ENCODE measurements around the gene PPP1R13B. TPM values are rescaled to one million over a fixed set of nuclear protein-coding genes. Genes with fewer than 3 reads are reported as not detected.

PPP1R13B gene
- total RNA-seq, 1 experiment from 2014 or later, result 10.3 TPM

- Mint-ChIP-seq H3K36me3 (no peaks in the 10 kb centered on the region), H3K27me3 (ENCODE audit: low read depth) (no peaks in the 10 kb centered on the region; the same call in 1 of the 2 replicates), H3K27ac (no peak overlapping the region; the same call in 1 of the 2 replicates), H3K4me3 (no peak overlapping the region), H3K4me1 (peaks cover 7% of the 10 kb centered on the region), H3K9me3 (no peaks in the 10 kb centered on the region)
- ChIA-PET POLR2A (interaction anchor here (0.6 kb wide), 1 partner anchor 199 kb away, joined by 4 read pairs; no protein-coding TSS in a partner anchor), CTCF (interaction anchor here (0.6 to 1.8 kb wide), 2 partner anchors 64 to 180 kb away, joined by 3 to 5 read pairs; no protein-coding TSS in a partner anchor)
- TF ChIP-seq SP1 (CRISPR knock-in tag; conservative IDR thresholded peaks at IDR 0.05), result no peak
- no peak for TF ChIP-seq TCF7 (CRISPR knock-in tag; IDR thresholded peaks at IDR 0.05; ENCODE audit: low read depth)
- no peak for TF ChIP-seq RORB (CRISPR knock-in tag; IDR thresholded peaks at IDR 0.05)
- TF ChIP-seq NFATC4 (CRISPR knock-in tag; IDR thresholded peaks at IDR 0.05), result no peak
- no peak for TF ChIP-seq GABPB1 (CRISPR knock-in tag; IDR thresholded peaks at IDR 0.05)
- no peak for TF ChIP-seq CDX4 (CRISPR knock-in tag; IDR thresholded peaks at IDR 0.05; ENCODE audit: borderline replicate concordance)
- TF ChIP-seq, protein P1, sequence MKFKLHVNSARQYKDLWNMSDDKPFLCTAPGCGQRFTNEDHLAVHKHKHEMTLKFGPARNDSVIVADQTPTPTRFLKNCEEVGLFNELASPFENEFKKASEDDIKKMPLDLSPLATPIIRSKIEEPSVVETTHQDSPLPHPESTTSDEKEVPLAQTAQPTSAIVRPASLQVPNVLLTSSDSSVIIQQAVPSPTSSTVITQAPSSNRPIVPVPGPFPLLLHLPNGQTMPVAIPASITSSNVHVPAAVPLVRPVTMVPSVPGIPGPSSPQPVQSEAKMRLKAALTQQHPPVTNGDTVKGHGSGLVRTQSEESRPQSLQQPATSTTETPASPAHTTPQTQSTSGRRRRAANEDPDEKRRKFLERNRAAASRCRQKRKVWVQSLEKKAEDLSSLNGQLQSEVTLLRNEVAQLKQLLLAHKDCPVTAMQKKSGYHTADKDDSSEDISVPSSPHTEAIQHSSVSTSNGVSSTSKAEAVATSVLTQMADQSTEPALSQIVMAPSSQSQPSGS (CRISPR knock-in tag; IDR thresholded peaks at IDR 0.05; ENCODE audit: borderline replicate concordance, low read depth), result no peak
- TF ChIP-seq ZNF138 (CRISPR knock-in tag; conservative IDR thresholded peaks at IDR 0.05), result no peak
- TF ChIP-seq, protein P2, sequence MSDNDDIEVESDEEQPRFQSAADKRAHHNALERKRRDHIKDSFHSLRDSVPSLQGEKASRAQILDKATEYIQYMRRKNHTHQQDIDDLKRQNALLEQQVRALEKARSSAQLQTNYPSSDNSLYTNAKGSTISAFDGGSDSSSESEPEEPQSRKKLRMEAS (CRISPR knock-in tag; IDR thresholded peaks at IDR 0.05), result no peak
- TF ChIP-seq JUN (CRISPR knock-in tag; IDR thresholded peaks at IDR 0.05), result no peak
- TF ChIP-seq, protein P3, sequence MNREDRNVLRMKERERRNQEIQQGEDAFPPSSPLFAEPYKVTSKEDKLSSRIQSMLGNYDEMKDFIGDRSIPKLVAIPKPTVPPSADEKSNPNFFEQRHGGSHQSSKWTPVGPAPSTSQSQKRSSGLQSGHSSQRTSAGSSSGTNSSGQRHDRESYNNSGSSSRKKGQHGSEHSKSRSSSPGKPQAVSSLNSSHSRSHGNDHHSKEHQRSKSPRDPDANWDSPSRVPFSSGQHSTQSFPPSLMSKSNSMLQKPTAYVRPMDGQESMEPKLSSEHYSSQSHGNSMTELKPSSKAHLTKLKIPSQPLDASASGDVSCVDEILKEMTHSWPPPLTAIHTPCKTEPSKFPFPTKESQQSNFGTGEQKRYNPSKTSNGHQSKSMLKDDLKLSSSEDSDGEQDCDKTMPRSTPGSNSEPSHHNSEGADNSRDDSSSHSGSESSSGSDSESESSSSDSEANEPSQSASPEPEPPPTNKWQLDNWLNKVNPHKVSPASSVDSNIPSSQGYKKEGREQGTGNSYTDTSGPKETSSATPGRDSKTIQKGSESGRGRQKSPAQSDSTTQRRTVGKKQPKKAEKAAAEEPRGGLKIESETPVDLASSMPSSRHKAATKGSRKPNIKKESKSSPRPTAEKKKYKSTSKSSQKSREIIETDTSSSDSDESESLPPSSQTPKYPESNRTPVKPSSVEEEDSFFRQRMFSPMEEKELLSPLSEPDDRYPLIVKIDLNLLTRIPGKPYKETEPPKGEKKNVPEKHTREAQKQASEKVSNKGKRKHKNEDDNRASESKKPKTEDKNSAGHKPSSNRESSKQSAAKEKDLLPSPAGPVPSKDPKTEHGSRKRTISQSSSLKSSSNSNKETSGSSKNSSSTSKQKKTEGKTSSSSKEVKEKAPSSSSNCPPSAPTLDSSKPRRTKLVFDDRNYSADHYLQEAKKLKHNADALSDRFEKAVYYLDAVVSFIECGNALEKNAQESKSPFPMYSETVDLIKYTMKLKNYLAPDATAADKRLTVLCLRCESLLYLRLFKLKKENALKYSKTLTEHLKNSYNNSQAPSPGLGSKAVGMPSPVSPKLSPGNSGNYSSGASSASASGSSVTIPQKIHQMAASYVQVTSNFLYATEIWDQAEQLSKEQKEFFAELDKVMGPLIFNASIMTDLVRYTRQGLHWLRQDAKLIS (CRISPR knock-in tag; IDR thresholded peaks at IDR 0.05; ENCODE audit: borderline replicate concordance), result no peak
- TF ChIP-seq ARID4B (CRISPR knock-in tag; IDR thresholded peaks at IDR 0.05; ENCODE audit: borderline replicate concordance), result no peak
- no peak for TF ChIP-seq FOXK1 (CRISPR knock-in tag; IDR thresholded peaks at IDR 0.05)
- TF ChIP-seq, protein P4, sequence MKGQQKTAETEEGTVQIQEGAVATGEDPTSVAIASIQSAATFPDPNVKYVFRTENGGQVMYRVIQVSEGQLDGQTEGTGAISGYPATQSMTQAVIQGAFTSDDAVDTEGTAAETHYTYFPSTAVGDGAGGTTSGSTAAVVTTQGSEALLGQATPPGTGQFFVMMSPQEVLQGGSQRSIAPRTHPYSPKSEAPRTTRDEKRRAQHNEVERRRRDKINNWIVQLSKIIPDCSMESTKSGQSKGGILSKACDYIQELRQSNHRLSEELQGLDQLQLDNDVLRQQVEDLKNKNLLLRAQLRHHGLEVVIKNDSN (CRISPR knock-in tag; IDR thresholded peaks at IDR 0.05), result no peak
- no peak for TF ChIP-seq ELF4 (CRISPR knock-in tag; IDR thresholded peaks at IDR 0.05; ENCODE audit: low read depth)
- ATAC-seq, result no peak
- no peak for DNase-seq (ENCODE audit: low spot score)
Measured at GRCh38 chr14:103836976-103837725, 10.2 kb downstream of the PPP1R13B start.

Data from WTC11 (cell line).